HG02884 (cell line): ENCODE data around the gene CASP9.
"Not testable (repeated sequence)": the region's sequence is repeated elsewhere in the genome, so short reads cannot be mapped to it uniquely, and the experiment has no call there.

Source experiments
- ATAC-seq: cut with Tn5 transposase; IDR thresholded peaks from one replicate; pipeline ENCODE4 v1.9.1; 2021; ENCODE audit warnings: mild to moderate bottlenecking, moderate library complexity; ENCODE audit not compliant: unreplicated experiment

The CASP9 gene

GRCh38 chr1:15501208-15502032 lies 22.6 kb downstream of the CASP9 start:
- no peak for ATAC-seq

- ATAC-seq: no peak
Measured at GRCh38 chr1:15500184-15501178, 23.5 kb downstream of the CASP9 start.

- ATAC-seq: no peak
Measured at GRCh38 chr1:15493869-15494390, 30.1 kb downstream of the CASP9 start.

GRCh38 chr1:15492596-15492995 lies 31.4 kb downstream of the CASP9 start:
- no peak for ATAC-seq

- ATAC-seq: not testable (repeated sequence)
Measured at GRCh38 chr1:15491010-15491409, 33.0 kb downstream of the CASP9 start.

GRCh38 chr1:15489052-15489736 lies 34.8 kb downstream of the CASP9 start:
- no peak for ATAC-seq

- no peak for ATAC-seq
Measured at GRCh38 chr1:15488371-15488770, 35.6 kb downstream of the CASP9 start.

GRCh38 chr1:15486844-15487610 lies 37.0 kb downstream of the CASP9 start:
- not testable (repeated sequence) for ATAC-seq

GRCh38 chr1:15485636-15486035 lies 38.4 kb downstream of the CASP9 start:
- no peak for ATAC-seq

- ATAC-seq: not testable (repeated sequence)
Measured at GRCh38 chr1:15484443-15484842, 39.6 kb downstream of the CASP9 start.

- no peak for ATAC-seq
Measured at GRCh38 chr1:15483971-15484370, 40.0 kb downstream of the CASP9 start.

- ATAC-seq: not testable (repeated sequence)
Measured at GRCh38 chr1:15482983-15483543, 41.0 kb downstream of the CASP9 start.

- ATAC-seq: not testable (repeated sequence)
Measured at GRCh38 chr1:15482455-15482854, 41.6 kb downstream of the CASP9 start.

- ATAC-seq: no peak
Measured at GRCh38 chr1:15479654-15480347, 44.2 kb downstream of the CASP9 start.

GRCh38 chr1:15477646-15478212 lies 46.3 kb downstream of the CASP9 start:
- ATAC-seq: no peak

- no peak for ATAC-seq
Measured at GRCh38 chr1:15476927-15477326, 47.1 kb downstream of the CASP9 start.

GRCh38 chr1:15475752-15476314 lies 48.2 kb downstream of the CASP9 start, which contains the start of gene CELA2B:
Gene CELA2B (plus strand): TSS chr1:15476104. CDS start chr1:15476126, 22 bp downstream.
- ATAC-seq: no peak

- ATAC-seq: no peak
Measured at GRCh38 chr1:15472587-15472986, 51.4 kb downstream of the CASP9 start.
